SW480 (cell line): ENCODE measurements around the gene CKB.

Experiments
- DNase-seq: peaks from one replicate; pipeline ENCODE4 v3.0.0-alpha.2; 2016; ENCODE audit warnings: low spot score

Gene CKB

DNA sequence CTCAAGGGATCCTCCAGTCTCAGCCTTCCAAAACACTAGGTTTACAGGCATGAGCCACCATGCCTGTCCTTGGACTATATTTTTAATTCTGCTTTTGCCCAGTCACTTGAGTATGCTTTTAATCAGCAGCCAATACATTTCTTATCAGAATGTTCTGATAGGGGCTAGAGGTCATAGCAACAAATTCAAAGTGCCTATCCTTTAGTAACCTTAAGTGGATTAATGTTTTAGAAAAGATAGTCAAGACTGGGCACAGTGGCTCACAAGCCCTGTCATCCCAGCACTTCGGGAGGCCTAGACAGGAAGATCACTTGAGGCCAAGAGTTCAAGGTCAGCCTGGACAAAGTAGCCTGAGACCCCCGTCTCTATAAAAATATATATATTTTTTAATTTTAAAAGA, 37.1 kb downstream of the CKB start:
- no peak for DNase-seq

DNA sequence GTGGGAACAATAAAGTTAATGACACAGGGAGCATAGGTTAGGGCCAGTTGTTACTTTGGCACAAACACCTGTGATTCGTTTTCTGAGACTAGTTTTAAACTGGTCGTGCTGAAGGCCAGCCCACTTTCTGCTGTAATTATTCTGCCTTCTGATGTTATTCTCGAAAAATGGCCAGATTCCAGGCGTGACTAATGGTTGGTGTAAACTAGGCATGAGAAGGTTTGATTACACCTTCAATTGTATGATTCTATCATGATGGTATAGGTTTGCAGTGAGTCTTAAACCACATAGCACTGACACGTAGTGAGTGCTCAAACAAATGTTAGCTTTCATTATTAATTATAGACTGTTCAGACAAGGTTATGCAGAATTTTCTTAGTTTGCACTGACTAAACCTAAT, 39.0 kb downstream of the CKB start:
- DNase-seq: no peak

DNA sequence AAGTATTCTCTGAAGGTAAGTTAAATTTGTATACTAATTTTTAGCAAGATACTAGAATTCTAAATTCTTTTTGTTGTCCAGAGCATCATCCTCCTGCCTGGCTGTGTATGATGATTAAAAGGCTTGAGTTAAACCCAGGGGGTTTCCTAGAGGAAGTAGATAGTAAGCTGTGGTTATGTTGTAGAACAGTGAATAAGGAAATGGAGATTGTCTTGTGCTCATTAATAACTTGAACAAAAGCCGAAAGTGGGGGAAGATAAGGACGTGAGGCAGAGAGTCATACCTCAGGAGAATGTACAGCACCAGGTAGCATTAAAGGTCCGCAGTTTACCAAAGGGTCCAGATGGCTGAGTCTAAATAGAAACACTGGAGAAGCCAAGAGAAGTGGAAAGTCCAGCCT, 42.0 kb downstream of the CKB start:
- DNase-seq: no peak

DNA sequence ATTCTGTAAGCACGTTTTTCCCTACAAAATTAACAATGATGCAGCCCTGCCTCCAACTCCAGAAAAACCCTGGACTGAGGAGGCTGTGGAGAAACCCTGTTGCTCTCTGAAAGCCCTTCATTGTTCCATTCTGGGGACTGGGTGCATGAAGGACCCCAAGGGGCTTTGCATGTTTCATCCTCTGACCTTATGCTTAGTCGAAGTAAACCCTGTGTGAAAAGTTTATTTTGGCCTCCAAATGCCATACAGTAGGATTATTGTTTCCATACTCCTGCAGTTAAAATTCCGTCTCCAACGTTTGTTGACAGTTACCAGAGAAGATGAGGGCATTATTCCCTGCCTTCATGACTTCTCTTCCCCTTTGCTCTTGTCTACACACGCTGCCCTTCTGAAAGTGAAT, 46.0 kb downstream of the CKB start:
- DNase-seq: no peak

DNA sequence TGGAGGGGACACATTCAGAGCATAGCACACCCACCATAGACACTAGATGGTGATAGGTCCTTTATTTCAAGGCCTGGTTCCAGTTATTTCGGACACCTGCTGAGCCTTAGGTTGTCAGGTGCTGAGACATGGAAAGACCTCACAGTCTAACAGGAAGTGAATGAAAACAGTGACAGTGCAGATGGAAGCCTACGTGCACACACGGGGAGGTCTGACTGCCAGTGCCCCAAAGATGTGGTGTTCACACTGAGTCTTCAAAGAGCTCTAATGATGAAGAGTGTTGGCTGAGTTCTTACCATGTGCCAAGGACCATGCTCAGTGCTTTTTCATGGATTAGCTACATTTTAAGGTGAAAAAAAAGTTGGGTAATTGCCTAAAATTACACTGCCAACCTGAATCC, 46.6 kb downstream of the CKB start:
- no peak for DNase-seq

DNA sequence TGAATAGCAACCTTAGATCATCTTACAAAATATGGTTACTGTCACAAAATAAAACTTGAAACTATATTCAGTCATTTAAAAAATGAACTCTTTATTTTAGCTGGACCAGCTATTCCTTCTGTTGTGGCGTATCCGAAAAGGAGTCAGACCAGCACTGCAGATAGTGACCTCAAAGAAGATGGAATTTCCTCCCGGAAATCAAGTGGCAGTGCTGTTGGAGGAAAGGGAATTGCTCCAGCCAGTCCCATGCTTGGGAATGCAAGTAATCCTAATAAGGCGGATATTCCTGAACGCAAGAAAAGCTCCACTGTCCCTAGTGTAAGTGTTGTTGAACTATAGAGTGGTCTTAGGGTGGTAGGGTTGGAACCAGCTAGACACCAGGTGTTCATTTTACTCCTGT, 47.7 kb downstream of the CKB start:
- DNase-seq: no peak

DNA sequence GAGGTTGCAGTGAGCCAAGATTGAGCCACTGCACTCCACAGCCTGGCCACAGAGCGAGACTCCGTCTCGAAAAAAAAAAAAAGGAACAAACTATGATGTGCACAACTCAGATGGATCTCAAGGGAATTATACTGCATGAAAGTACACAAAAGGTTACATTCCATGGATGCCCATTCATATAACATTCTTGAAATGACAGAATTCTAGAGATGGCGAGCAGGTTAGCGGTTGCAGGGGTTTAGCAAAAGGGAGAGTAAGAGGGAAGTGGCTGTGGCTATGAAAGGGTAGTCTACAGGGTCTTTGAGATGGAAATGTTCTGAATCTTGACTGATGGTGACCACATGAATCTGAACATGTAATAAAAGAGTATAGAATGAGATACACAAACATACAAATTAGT, 49.7 kb downstream of the CKB start:
- DNase-seq: no peak
